Epithelial cell of esophagus (primary cell): ENCODE data around the gene MPZL1.

ENCODE experiments used
- DNase-seq: peaks from one replicate; pipeline ENCODE4 v3.0.0; 2010; ENCODE audit warnings: low read depth
- H3K4me3 ChIP-seq: 2 replicates; pipeline ENCODE4 v1.5.1; 2011; ENCODE audit warnings: mild to moderate bottlenecking, low read length, control low read depth
- TF ChIP-seq, protein P1 (sequence below): IDR thresholded peaks from 2 replicates; pipeline ENCODE4 v1.5.1; 2011; ENCODE audit warnings: low read depth, mild to moderate bottlenecking, low read length, control low read depth, inconsistent platforms; ENCODE audit not compliant: insufficient read depth; ENCODE audit errors: missing control alignments

MPZL1 gene

DNA sequence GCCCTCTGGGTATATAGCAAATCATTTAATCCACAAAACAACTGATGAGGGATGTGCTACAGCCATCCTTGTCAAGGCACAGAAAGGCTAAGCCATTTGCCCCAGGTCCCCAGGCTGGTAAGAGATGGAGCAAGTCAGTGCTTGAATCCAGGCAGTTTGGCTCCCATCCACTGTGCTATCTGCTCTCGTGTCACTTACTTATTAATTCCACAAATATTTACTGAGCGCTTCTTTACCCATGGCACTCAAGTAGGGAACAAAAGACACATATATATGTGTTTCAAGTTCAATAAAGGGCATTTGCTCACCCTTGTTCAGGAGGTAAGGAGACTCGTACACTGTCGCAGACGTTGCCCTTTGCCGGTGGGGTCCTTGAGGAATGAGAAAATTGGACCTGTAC lies 38.6 kb upstream of the MPZL1 start:
- no peak for DNase-seq
- TF ChIP-seq, protein P1, sequence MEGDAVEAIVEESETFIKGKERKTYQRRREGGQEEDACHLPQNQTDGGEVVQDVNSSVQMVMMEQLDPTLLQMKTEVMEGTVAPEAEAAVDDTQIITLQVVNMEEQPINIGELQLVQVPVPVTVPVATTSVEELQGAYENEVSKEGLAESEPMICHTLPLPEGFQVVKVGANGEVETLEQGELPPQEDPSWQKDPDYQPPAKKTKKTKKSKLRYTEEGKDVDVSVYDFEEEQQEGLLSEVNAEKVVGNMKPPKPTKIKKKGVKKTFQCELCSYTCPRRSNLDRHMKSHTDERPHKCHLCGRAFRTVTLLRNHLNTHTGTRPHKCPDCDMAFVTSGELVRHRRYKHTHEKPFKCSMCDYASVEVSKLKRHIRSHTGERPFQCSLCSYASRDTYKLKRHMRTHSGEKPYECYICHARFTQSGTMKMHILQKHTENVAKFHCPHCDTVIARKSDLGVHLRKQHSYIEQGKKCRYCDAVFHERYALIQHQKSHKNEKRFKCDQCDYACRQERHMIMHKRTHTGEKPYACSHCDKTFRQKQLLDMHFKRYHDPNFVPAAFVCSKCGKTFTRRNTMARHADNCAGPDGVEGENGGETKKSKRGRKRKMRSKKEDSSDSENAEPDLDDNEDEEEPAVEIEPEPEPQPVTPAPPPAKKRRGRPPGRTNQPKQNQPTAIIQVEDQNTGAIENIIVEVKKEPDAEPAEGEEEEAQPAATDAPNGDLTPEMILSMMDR: no peak
- no peak overlapping the region for H3K4me3 ChIP-seq

DNA sequence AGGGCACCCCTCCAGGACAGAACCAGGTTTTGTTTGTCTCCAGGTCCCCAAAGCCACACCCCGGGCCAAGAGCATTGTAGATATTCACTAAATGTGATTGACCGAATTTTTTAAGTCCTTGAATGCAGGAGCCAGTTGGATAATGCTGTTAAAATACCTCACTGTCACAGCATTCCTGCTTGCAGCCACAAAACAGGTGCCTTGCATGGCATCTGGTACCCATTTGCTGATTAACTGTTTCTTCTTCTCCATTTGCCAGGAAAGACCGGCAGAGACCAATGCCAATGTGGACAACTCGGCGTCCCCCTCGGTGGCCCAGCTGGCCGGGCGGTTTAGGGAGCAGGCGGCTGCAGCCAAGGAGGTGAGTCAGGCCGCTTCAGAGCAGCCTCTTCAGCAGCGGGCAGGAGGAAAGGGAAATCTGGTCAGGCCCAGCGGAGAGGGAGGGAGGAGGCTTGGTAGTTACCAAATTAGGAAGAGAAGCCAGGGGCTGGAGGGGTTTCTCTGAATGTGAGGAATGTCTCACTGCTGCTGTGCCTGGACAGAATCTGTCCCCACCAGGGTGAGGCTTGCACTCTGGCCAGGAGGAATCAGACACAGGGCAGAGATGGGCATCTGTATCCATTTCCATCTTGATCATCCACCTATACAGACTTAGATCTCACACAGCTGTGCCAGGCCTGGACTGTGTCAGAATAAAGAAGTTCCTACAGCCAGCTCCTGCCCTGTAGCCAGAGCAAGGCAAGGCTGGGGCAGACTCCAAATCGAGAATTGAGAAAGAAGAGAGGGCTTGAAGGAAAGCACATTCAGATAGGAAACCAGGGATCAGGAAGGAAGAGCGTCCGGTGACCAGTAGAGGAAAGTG lies 37.9 kb upstream of the MPZL1 start:
- H3K4me3 ChIP-seq: no peak overlapping the region
- TF ChIP-seq, protein P1: no peak

DNA sequence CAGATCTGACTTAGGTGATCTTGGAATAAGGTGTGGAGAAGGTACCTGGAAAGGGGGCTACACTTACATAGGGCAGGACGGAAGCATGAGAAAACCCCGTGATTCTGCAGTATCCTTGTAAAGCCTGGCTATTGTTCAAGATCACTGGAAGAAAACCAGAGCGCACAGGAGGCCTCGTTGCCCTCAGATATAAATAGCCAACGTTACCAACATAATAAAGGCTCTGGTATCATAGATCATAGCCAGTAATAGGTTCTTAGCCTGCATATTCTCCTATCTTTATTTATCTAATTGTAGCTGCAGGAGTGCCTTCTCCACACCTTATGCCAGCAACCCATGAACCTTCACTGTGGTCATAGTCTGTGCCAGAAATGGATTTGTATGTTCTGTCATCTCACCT lies 35.9 kb upstream of the MPZL1 start:
- H3K4me3 ChIP-seq: no peak overlapping the region
- TF ChIP-seq, protein P1: no peak
- no peak for DNase-seq

More for the DNA sequence above, 37.9 kb upstream of the MPZL1 start:
- peak; percentile 22 for DNase-seq

DNA sequence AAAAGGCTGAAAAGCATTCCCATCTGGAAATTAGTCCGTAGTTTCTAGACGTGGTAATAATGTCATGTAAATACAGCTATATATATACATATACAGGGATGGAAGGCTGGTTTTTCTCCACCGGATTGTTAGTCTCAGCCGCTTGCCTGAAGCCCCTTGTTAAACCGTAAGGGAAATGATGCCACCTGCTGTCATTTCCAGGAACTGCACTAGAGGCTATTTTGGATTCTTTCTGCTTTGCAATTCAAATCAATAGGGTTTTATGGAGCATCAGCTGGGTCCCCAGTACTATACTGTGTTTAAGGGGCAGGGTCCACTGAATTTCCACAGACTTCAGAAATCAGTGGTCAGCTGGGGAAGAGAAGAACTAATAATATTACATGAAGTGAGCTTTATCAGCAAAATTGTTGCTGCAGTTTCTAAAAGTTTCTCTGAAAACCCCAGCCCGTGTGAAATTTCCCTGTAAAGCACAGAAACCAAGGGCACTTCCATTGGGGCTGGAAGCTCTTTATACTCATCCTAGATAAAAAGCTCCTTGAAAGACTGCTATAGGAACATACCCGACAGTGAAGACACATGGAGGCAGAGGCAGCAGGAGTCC lies 33.8 kb upstream of the MPZL1 start:
- TF ChIP-seq, protein P1: peak; percentile 91
- H3K4me3 ChIP-seq: no peak overlapping the region
- peak; percentile 80 for DNase-seq

DNA sequence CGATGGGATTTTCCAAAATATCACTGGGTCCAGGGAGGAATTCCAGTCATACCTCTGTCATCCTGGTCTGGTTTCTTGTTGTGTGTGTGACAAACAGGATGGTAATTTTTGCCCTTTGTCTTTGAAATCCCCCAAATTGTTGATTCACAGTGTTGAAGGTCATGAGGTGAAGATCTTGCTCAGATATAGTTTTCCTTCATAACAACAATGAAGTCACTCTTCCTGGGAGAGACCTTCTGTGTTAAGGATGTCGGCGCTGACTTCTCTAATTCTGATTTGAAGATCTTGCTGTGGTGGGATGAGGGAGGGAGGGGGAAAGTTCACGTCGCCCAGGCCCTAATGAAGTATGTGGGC lies 32.2 kb upstream of the MPZL1 start:
- no peak for DNase-seq
- H3K4me3 ChIP-seq: no peak overlapping the region
- TF ChIP-seq, protein P1: no peak

DNA sequence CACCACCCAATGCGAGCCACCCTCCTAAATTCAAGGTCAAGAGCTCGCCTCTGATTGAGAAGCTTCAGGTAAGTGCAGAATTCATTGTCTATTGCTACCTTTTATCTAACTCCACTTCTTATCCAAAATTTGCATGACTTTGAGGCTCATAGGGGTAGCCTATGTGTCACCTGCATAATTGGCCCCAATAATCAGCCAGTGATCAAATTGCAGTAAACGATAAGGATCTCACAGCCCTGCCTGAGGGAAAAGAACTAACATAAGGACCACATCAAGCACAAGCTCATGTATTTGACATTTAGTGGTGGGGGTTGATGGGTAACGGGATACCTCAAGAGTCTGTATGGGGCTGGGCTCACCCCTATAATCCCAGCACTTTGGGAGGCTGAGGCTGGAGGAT lies 31.7 kb upstream of the MPZL1 start:
- no peak overlapping the region for H3K4me3 ChIP-seq
- DNase-seq: no peak
- TF ChIP-seq, protein P1: no peak

DNA sequence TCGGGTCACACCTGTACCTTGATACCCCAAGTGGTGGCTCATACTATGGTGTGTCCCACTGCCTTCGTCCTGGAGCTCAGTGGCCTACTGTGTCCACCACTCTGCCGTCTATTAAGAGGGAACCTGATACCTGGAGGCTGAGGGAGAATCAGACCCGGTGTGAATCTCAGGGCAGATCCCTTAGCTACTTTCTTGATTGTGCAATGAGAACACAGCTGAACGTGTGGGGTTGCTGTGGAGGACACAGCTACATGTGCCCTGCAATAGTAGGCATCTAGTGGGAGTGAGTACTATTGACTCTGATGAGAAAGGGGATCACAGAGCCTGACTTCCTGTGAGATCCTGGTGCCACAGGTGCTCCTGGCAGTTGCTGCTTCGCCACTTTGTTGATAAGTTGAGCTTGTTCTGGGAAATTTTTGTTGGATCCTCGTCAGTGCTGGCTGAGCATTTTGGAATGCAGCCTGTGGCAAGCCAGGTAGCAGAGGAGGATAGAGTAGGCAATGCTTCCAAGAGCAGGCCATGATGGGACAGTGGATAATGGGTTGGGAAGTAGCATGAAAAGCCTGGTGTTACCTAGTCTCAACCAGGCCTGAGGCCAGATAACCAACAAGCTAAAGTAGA lies 28.2 kb upstream of the MPZL1 start:
- no peak for DNase-seq

More for the DNA sequence above, 28.2 kb upstream of the MPZL1 start:
- no peak overlapping the region for H3K4me3 ChIP-seq
- TF ChIP-seq, protein P1: no peak
